Hepatocyte (in vitro differentiated cells): ENCODE results near the gene ITPKB. TPM values are rescaled to one million over a fixed set of nuclear protein-coding genes. Genes with fewer than 3 reads are reported as not detected.

Source experiments
- DNase-seq: peaks from one replicate; pipeline ENCODE4 v3.0.0-alpha.2; 2016; ENCODE audit warnings: low spot score
- H2AFZ ChIP-seq: fragments of 200-600 bp; sonication (generic); 2 replicates; pipeline ENCODE4 v1.6.0; 2016; ENCODE audit warnings: antibody characterized with exemption, mild to moderate bottlenecking
- H3K27ac ChIP-seq: fragments of 200-600 bp; sonication (generic); 2 replicates; pipeline ENCODE4 v1.5.1; 2016; ENCODE audit warnings: mild to moderate bottlenecking
- H3K27me3 ChIP-seq: fragments of 200-600 bp; sonication (generic); 2 replicates; pipeline ENCODE4 v1.6.1; 2016
- H3K36me3 ChIP-seq: fragments of 200-600 bp; sonication (generic); replicated peaks from 2 replicates; pipeline ENCODE4 v1.5.1; 2016; ENCODE audit warnings: low read depth; ENCODE audit not compliant: insufficient read depth
- H3K4me1 ChIP-seq: fragments of 200-600 bp; sonication (generic); 2 replicates; pipeline ENCODE4 v1.5.1; 2016; ENCODE audit warnings: mild to moderate bottlenecking, moderate library complexity; ENCODE audit not compliant: insufficient read depth
- H3K4me2 ChIP-seq: fragments of 200-600 bp; sonication (generic); 2 replicates; pipeline ENCODE4 v1.6.0; 2016
- H3K4me3 ChIP-seq: fragments of 200-600 bp; sonication (generic); 2 replicates; pipeline ENCODE4 v1.5.1; 2016; ENCODE audit warnings: mild to moderate bottlenecking
- H3K79me2 ChIP-seq: fragments of 200-600 bp; sonication (generic); 2 replicates; pipeline ENCODE4 v1.6.0; 2017; ENCODE audit warnings: mild to moderate bottlenecking
- H3K9me2 ChIP-seq: fragments of 200-600 bp; sonication (generic); replicated peaks from 2 replicates; pipeline ENCODE4 v1.6.0; 2017; ENCODE audit warnings: mild to moderate bottlenecking; ENCODE audit not compliant: insufficient read depth
- H3K9me3 ChIP-seq: fragments of 200-600 bp; sonication (generic); 2 replicates; pipeline ENCODE4 v1.5.1; 2016; ENCODE audit warnings: low read depth, mild to moderate bottlenecking
- H4K20me1 ChIP-seq: fragments of 200-600 bp; sonication (generic); 2 replicates; pipeline ENCODE4 v1.6.0; 2016; ENCODE audit warnings: mild to moderate bottlenecking; ENCODE audit not compliant: insufficient read depth, poor library complexity, severe bottlenecking
- CTCF ChIP-seq: fragments of 200-600 bp; sonication (generic); IDR thresholded peaks from 2 replicates; pipeline ENCODE4 v1.5.1; 2016; ENCODE audit warnings: antibody characterized with exemption, mild to moderate bottlenecking; ENCODE audit not compliant: poor library complexity
- EZH2 ChIP-seq: fragments of 200-600 bp; sonication (generic); IDR thresholded peaks from 2 replicates; pipeline ENCODE4 v1.6.1; 2016; ENCODE audit warnings: antibody characterized with exemption, mild to moderate bottlenecking, borderline replicate concordance
- EZH2phosphoT487 ChIP-seq: fragments of 200-600 bp; sonication (generic); IDR thresholded peaks from one replicate; pipeline ENCODE4 v1.6.1; 2018; ENCODE audit warnings: antibody characterized with exemption, mild to moderate bottlenecking, low read depth, moderate library complexity; ENCODE audit not compliant: unreplicated experiment, severe bottlenecking
- WGBS: methylation state at CpG from one replicate; pipeline ENCODE4 v1.1.6; 2016; ENCODE audit warnings: low lambda C conversion rate; ENCODE audit errors: missing lambda C conversion rate; 5-methylcytosine and 5-hydroxymethylcytosine counted together
- polyA plus RNA-seq: library from polyadenylated mRNA; unstranded; fragments of >200 nt; fragmentation: Nextera tagmentation; extraction: Ambion mirVana; gene quantifications from 2 replicates; pipeline ENCODE4 v1.2.1, GENCODE V29; 2016
- total RNA-seq: library from RNA; depleted of rRNA; stranded (reverse); fragments of >200 nt; gene quantifications from 2 replicates; pipeline ENCODE4 v1.2.3, GENCODE V29; 2014

The ITPKB gene
- total and polyA plus RNA-seq, 2 experiments from 2014 or later, result 11.0 to 13.8 TPM

DNA sequence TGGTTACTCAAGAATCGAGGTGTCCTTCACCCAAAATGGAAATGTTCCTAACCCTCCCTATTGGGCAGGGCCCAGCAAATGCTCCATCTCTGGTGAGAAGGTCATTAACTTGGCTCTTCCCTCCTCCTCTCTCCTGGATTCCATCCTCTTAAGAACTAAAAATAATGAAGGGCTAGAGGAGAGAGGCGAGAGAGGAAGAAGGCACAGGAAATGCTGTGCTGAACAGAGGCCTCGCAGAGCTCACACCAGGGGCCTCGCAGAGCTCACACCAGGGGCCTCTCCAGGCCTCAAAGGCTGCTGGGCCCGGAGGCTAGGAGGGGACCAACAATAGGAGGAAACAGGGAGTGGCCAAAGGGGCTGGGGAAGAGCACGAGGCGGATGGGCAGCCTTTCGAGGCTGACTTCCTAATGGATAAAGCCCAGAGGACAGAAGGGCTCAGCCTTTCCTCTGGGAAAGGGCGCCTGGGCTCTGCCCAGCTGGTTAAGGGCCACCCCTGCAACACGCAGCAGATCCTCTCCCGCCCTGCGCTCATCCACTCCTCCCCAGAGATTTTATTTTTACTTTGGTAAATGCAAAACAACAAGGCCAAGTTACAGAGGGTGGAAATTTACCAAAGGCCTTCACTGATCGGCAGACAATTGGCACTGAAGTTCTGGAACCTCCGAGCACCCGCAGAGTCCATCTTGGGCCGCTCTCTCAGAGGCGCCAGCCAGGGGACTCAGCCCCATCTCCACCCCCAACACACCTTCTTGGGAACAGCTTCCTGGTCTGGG, 78.5 kb downstream of the ITPKB start:
- 84% methylated on average over 17 of the region's 17 CpGs for WGBS
- Histone ChIP-seq H3K9me2 (no peaks in the 10 kb centered on the region), H2AFZ (no peak overlapping the region), H3K4me3 (no peak overlapping the region), H3K4me2 (no peak overlapping the region), H3K27me3 (no peaks in the 10 kb centered on the region), H3K79me2 (peaks cover 3% of the 10 kb centered on the region), H3K4me1 (peaks cover 39% of the 10 kb centered on the region), H4K20me1 (no peaks in the 10 kb centered on the region), H3K27ac (no peak overlapping the region), H3K9me3 (no peaks in the 10 kb centered on the region), H3K36me3 (no peaks in the 10 kb centered on the region)
- DNase-seq, result no peak
- TF ChIP-seq EZH2phosphoT487, result no peak
- no peak for TF ChIP-seq EZH2
- TF ChIP-seq CTCF, result no peak

DNA sequence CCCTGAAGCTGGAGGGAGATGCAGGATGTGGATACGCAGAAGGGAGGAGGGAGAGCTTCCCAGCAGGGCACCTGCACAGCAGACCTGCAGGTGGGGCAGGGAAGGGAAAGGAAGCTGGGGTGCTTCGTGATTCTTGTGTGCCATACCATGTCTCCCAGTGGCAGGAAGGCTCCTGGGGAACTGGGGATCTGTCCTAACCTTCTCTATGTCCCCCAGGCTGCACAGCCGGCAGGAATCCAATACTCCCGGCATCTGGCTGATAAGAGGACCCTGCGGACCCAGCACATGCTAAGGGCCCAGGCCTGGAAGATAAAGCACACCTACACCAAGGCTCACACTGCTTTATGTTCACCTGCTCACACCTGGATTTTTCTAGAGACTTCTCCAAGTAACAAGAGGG, 79.4 kb downstream of the ITPKB start:
- no peak for TF ChIP-seq EZH2
- no peak for TF ChIP-seq EZH2phosphoT487
- TF ChIP-seq CTCF, result no peak
- Histone ChIP-seq H3K27me3 (no peaks in the 10 kb centered on the region), H3K9me3 (no peaks in the 10 kb centered on the region), H3K4me3 (no peak overlapping the region), H3K79me2 (peaks cover 3% of the 10 kb centered on the region), H3K36me3 (no peaks in the 10 kb centered on the region), H3K27ac (no peak overlapping the region), H2AFZ (no peak overlapping the region), H3K4me2 (no peak overlapping the region), H4K20me1 (no peaks in the 10 kb centered on the region), H3K4me1 (peaks cover 33% of the 10 kb centered on the region), H3K9me2 (no peaks in the 10 kb centered on the region)
- DNase-seq, result no peak
- 81% methylated on average over 5 of the region's 5 CpGs for WGBS

GRCh38 chr1:226659136-226659535, 79.9 kb downstream of the ITPKB start:
- no peak overlapping the region for H3K4me2 ChIP-seq
- H3K79me2 ChIP-seq, result peaks cover 3% of the 10 kb centered on the region
- no peak overlapping the region for H3K27ac ChIP-seq
- no peak for TF ChIP-seq CTCF
- H2AFZ ChIP-seq, result no peak overlapping the region
- H3K36me3 ChIP-seq, result no peaks in the 10 kb centered on the region
- no peak for DNase-seq
- H3K9me3 ChIP-seq, result no peaks in the 10 kb centered on the region
- H3K27me3 ChIP-seq, result no peaks in the 10 kb centered on the region
- no peaks in the 10 kb centered on the region for H4K20me1 ChIP-seq
- WGBS, result 98% methylated on average over 5 of the region's 5 CpGs
- no peaks in the 10 kb centered on the region for H3K9me2 ChIP-seq
- peaks cover 34% of the 10 kb centered on the region for H3K4me1 ChIP-seq
- no peak overlapping the region for H3K4me3 ChIP-seq
